B cell (primary cell): Measurements from ENCODE around the gene RPL13A. TPM values are rescaled to one million over a fixed set of nuclear protein-coding genes. Genes with fewer than 3 reads are reported as not detected.
"Not testable (repeated sequence)": the region's sequence is repeated elsewhere in the genome, so short reads cannot be mapped to it uniquely, and the experiment has no call there.

ENCODE experiments used
- ATAC-seq: fragments of 200-7000 bp; cut with Tn5 transposase; one replicate; pipeline ENCODE4 v1.10.0; 2021; ENCODE audit warnings: low read depth, mild to moderate bottlenecking, moderate number of reproducible peaks, moderate library complexity
- CTCF ChIA-PET: fragments of 350-600 bp; sonication (Branson Sonifier 250); formaldehyde crosslinking; loops from one replicate; lab custom pipeline; 2021; ENCODE audit warnings: antibody characterized with exemption, inconsistent platforms; lab: Charles Lee
- POLR2A ChIA-PET: fragments of 350-600 bp; sonication (Branson Sonifier 250); formaldehyde crosslinking; loops from one replicate; lab custom pipeline; 2021; ENCODE audit warnings: antibody characterized with exemption; lab: Charles Lee
- DNase-seq: peaks from one replicate; pipeline ENCODE4 v3.0.0; 2013
- H2AFZ ChIP-seq: 2 replicates; pipeline ENCODE4 v1.6.1; 2012; ENCODE audit warnings: mild to moderate bottlenecking, low read depth, low read length; ENCODE audit not compliant: insufficient read depth, poor library complexity, severe bottlenecking
- H3K27ac ChIP-seq, 2 donors: 1 replicate in 1 of 2; 2 replicates in 1 of 2; pipeline ENCODE4 v1.5.1; 2012 to 2013; ENCODE audit warnings: low read length in 2 of 2, mild to moderate bottlenecking in 2 of 2, moderate library complexity in 1 of 2
- H3K27me3 ChIP-seq, 4 experiments: fragments of 200-600 bp in 1 of 4; sonication (generic) in 1 of 4; replicated peaks in 1 of 4; 1 replicate in 2 of 4; 2 replicates in 2 of 4; pipeline versions ENCODE4 v1.6.1 to v1.7.0; 2013 to 2016; ENCODE audit warnings: low read length in 3 of 4, mild to moderate bottlenecking in 2 of 4, mixed read lengths in 1 of 4, moderate library complexity in 1 of 4; ENCODE audit not compliant: insufficient read depth in 4 of 4, control insufficient read depth in 3 of 4; ENCODE audit errors: control extremely low read depth in 1 of 4
- H3K36me3 ChIP-seq, 2 experiments: replicated peaks in 1 of 2; 1 replicate in 1 of 2; 2 replicates in 1 of 2; pipeline versions ENCODE4 v1.6.1 to v1.7.1; 2013; ENCODE audit warnings: low read length in 1 of 2; ENCODE audit not compliant: insufficient read depth in 2 of 2, control insufficient read depth in 1 of 2; ENCODE audit errors: control extremely low read depth in 1 of 2, extremely low read depth in 1 of 2
- H3K4me1 ChIP-seq, 2 donors: fragments of 200-600 bp in 1 of 2; sonication (generic) in 1 of 2; 1 replicate in 1 of 2; 2 replicates in 1 of 2; pipeline versions ENCODE4 v1.5.1 to v1.6.1; 2013 to 2017; ENCODE audit warnings: low read length in 2 of 2; ENCODE audit not compliant: control insufficient read depth in 2 of 2, insufficient read depth in 2 of 2
- H3K4me2 ChIP-seq: replicated peaks from 2 replicates; pipeline ENCODE3; 2012; ENCODE audit warnings: mild to moderate bottlenecking, low read depth, low read length; ENCODE audit not compliant: poor library complexity, severe bottlenecking
- H3K4me3 ChIP-seq, 5 experiments: fragments of 200-600 bp in 1 of 5; sonication (generic) in 1 of 5; 1 replicate in 3 of 5; 2 replicates in 2 of 5; pipeline versions ENCODE4 v1.5.1 to v1.7.0; 2011 to 2016; ENCODE audit warnings: low read length in 4 of 5, mild to moderate bottlenecking in 4 of 5, low read depth in 2 of 5, control low read depth in 1 of 5, moderate library complexity in 1 of 5; ENCODE audit not compliant: insufficient read depth in 1 of 5; ENCODE audit errors: control extremely low read depth in 1 of 5, extremely low read depth in 1 of 5
- H3K79me2 ChIP-seq: fragments of 200-600 bp; sonication (generic); one replicate; pipeline ENCODE4 v1.6.0; 2016; ENCODE audit warnings: low read length; ENCODE audit not compliant: control insufficient read depth, insufficient read depth
- H3K9ac ChIP-seq: fragments of 200-600 bp; sonication (generic); 2 replicates; pipeline ENCODE4 v1.6.1; 2017; ENCODE audit warnings: mild to moderate bottlenecking, low read length, moderate library complexity
- H3K9me3 ChIP-seq, 3 donors: one replicate each; pipeline versions ENCODE4 v1.6.1 to v1.7.1; 2013; ENCODE audit warnings: low read length in 2 of 3; ENCODE audit not compliant: control insufficient read depth in 2 of 3, insufficient read depth in 1 of 3; ENCODE audit errors: control extremely low read depth in 1 of 3
- H4K20me1 ChIP-seq: 2 replicates; pipeline ENCODE4 v1.6.0; 2012; ENCODE audit warnings: mild to moderate bottlenecking, low read length; ENCODE audit not compliant: insufficient read depth, control insufficient read depth, poor library complexity, severe bottlenecking
- H3K27ac Mint-ChIP-seq: one replicate; pipeline ENCODE4 v1.8.0; 2021; ENCODE audit warnings: mixed read lengths
- H3K27me3 Mint-ChIP-seq: one replicate; pipeline ENCODE4 v1.8.0; 2021; ENCODE audit warnings: mixed read lengths
- H3K4me1 Mint-ChIP-seq: one replicate; pipeline ENCODE4 v1.8.0; 2021; ENCODE audit warnings: mixed read lengths
- H3K4me3 Mint-ChIP-seq: one replicate; pipeline ENCODE4 v1.8.0; 2021; ENCODE audit warnings: mixed read lengths
- H3K9me3 Mint-ChIP-seq: one replicate; pipeline ENCODE4 v1.8.0; 2022; ENCODE audit warnings: mixed read lengths; ENCODE audit not compliant: insufficient read depth
- CTCF ChIP-seq: fragments of 200-600 bp; IDR thresholded peaks from one replicate; pipeline ENCODE4 v1.8.0; 2022; ENCODE audit warnings: antibody characterized with exemption, mild to moderate bottlenecking
- EZH2 ChIP-seq: IDR thresholded peaks from 2 replicates; pipeline ENCODE4 v1.6.1; 2012; ENCODE audit warnings: borderline replicate concordance, low read depth, mild to moderate bottlenecking, moderate library complexity, low read length; ENCODE audit not compliant: insufficient read depth, poor library complexity, severe bottlenecking
- WGBS: methylation state at CpG from one replicate; pipeline ENCODE4 v1.1.5; 2013; ENCODE audit warnings: missing lambda C conversion rate; ENCODE audit not compliant: insufficient coverage; 5-methylcytosine and 5-hydroxymethylcytosine counted together
- intact Hi-C: fragments of 100-400 bp; cut with micrococcal nuclease; formaldehyde crosslinking; loops from one replicate; pipeline ENCODE4 v1.10.0; 2022
- polyA plus RNA-seq: library from polyadenylated mRNA; depleted of rRNA; stranded (reverse); fragments of >200 nt; gene quantifications from 2 replicates; pipeline ENCODE4 v1.2.3, GENCODE V29; 2012
- total RNA-seq, 2 donors: library from RNA; stranded (reverse); fragments of 120-200 nt in 1 of 2; gene quantifications; 1 replicate in 1 of 2; 2 replicates in 1 of 2; pipeline versions ENCODE4 v1.2.3 to v1.2.4, GENCODE V29; 2013 to 2022

The RPL13A gene
- total and polyA plus RNA-seq, 2 donors (not counting 1 experiment from before 2014, with no cell fraction given): 5,457 to 6,298 TPM

DNA sequence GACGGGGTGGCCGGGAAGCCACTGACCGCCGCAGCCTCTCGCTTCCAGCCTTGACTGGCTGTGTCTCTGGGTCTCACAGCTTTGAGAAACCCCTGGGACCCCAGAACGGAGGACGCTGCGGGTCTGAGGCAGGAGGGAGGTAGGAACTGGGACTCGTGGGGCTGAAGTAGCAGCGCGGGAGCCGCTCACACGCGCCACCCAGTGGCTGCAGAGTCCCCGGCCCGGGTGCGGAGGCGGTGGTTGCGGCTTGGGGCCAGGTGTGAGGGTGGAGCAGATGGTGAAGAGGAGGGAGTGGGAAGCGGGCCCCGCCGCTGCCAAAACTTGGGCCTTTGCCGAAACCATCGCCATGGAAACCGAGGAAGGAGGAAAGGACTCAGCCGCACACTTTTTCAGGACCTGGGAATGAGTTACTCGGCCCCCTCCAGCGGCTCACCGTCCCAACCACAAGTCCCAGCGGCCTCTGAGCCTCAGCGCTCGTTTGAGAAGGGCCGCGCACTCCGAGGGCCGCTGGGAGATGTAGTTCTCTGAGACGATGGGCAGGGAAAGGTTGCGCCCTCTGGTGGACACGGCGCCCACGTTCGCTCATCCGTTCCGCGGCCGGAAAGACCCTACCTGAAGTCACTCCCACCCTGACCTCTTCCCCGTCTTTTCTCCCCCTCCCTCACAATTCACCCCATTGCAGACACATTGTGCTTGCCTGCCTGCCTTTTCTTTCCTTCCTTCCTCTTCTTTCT, 43.9 kb upstream of the RPL13A start:
- H3K27me3 ChIP-seq: peaks cover 2 to 39% (median 34%) of the 10 kb centered on the region in 4 experiments
- peak overlapping the region; percentile 97 for H2AFZ ChIP-seq
- H3K27ac Mint-ChIP-seq: peak overlapping the region; percentile 95
- peaks cover 18 to 31% of the 10 kb centered on the region in 2 donors for H3K4me1 ChIP-seq
- ATAC-seq (peak; percentile 85), DNase-seq (peak; percentile 98)
- peaks cover 35% of the 10 kb centered on the region for H3K4me1 Mint-ChIP-seq
- TF ChIP-seq EZH2 (no peak), CTCF (peak; percentile 89)
- H3K27ac ChIP-seq: peak overlapping the region; percentile 65 to 72
- ChIA-PET POLR2A (interaction anchor here (0.6 to 2.3 kb wide), 12 partner anchors 10 to 600 kb away, joined by 3 to 20 read pairs (median 5); partner anchors contain the start of gene CD37), CTCF (interaction anchor here (0.6 to 5.1 kb wide), 18 partner anchors 8 to 217 kb away, joined by 3 to 70 read pairs (median 4); partner anchors contain the start of genes FLT3LG and PIH1D1)
- H3K9me3 Mint-ChIP-seq: no peaks in the 10 kb centered on the region
- peaks cover 2% of the 10 kb centered on the region for H3K79me2 ChIP-seq
- H4K20me1 ChIP-seq: peaks cover 16% of the 10 kb centered on the region
- H3K4me2 ChIP-seq: peak overlapping the region; percentile 99
- H3K9ac ChIP-seq: peak overlapping the region; percentile 89
- peaks cover 37% of the 10 kb centered on the region for H3K27me3 Mint-ChIP-seq
- peaks cover 0 to 14% (median 0%) of the 10 kb centered on the region in 3 donors for H3K9me3 ChIP-seq
- peaks cover 0 to 26% of the 10 kb centered on the region in 2 experiments for H3K36me3 ChIP-seq
- under 1% methylated on average over 45 of the region's 47 CpGs for WGBS
- H3K4me3 Mint-ChIP-seq: peak overlapping the region; percentile 93
- peak overlapping the region; percentile 12 to 80 (median 71) for H3K4me3 ChIP-seq
- intact Hi-C loops: loop anchor here (1.0 to 2.0 kb wide), 7 partner anchors 8 to 177 kb away; partner anchors contain the start of genes PIH1D1 and RPS11

DNA sequence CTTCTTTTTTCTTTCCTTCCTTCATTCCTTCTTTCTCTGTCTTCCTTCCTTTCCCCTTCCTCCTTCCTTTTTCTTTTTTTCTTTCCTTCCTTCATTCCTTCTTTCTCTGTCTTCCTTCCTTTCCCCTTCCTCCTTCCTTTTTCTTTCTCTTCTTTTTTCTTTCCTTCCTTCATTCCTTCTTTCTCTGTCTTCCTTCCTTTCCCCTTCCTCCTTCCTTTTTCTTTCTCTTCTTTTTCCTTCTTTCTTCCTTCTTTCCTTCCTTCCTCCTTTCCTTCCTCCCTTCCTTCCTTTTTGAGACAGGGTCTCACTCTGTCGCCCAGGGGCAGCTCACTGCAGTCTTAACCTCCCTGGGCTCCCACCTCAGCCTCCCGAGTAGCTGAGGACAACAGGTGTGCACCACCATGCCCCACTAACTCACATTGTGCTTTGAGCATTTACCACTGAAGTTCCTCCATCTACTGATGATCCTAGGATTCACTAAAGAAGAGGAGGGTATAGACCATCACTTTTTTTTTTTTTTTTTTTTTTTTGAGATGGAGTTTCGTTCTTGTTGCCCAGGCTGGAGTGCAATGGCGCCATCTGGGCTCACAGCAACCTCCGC, 43.2 kb upstream of the RPL13A start:
- ChIA-PET POLR2A (interaction anchor here (0.6 to 2.3 kb wide), 9 partner anchors 9 to 601 kb away, joined by 3 to 20 read pairs (median 5); partner anchors contain the start of gene CD37), CTCF (interaction anchor here (0.6 to 5.1 kb wide), 15 partner anchors 9 to 419 kb away, joined by 3 to 70 read pairs (median 4); partner anchors contain the start of gene FLT3LG)
- peaks cover 0 to 33% of the 10 kb centered on the region in 2 experiments for H3K36me3 ChIP-seq
- peaks cover 17% of the 10 kb centered on the region for H4K20me1 ChIP-seq
- H3K4me1 ChIP-seq: peaks cover 18 to 31% of the 10 kb centered on the region in 2 donors
- Mint-ChIP-seq H3K27ac (peak overlapping the region; percentile 95), H3K4me3 (peak overlapping the region; percentile 93), H3K4me1 (peaks cover 37% of the 10 kb centered on the region), H3K27me3 (peaks cover 30% of the 10 kb centered on the region)
- peaks cover 0 to 33% (median 27%) of the 10 kb centered on the region in 4 experiments for H3K27me3 ChIP-seq
- DNase-seq, H3K79me2 ChIP-seq, H3K9me3 Mint-ChIP-seq, ATAC-seq, intact Hi-C loops: not testable (repeated sequence)
- peak overlapping the region; percentile 97 for H2AFZ ChIP-seq
- 90% methylated on average over 2 of the region's 5 CpGs for WGBS
- peak overlapping the region; percentile 99 for H3K4me2 ChIP-seq
- H3K27ac ChIP-seq: peak overlapping the region; percentile 65 to 72
- H3K9ac ChIP-seq: peak overlapping the region; percentile 89
- H3K4me3 ChIP-seq: peak overlapping the region in 1 of 5 experiments; percentile 77
- peaks cover 0 to 14% (median 0%) of the 10 kb centered on the region in 3 donors for H3K9me3 ChIP-seq
